Esophagus squamous epithelium (tissue), 4 donors: ENCODE data around the gene XPNPEP2.

ENCODE experiments used
- POLR2A ChIP-seq, 4 donors: fragments of 450-650 bp; IDR thresholded peaks; one replicate each; pipeline ENCODE4 v1.6.1; 2017; ENCODE audit warnings: antibody characterized with exemption in 4 of 4, mild to moderate bottlenecking in 4 of 4, moderate library complexity in 3 of 4
- TF ChIP-seq, protein P1 (sequence below), 6 experiments: fragments of 450-650 bp in 4 of 6; fragments of 200-600 bp in 2 of 6; sonication (generic) in 2 of 6; IDR thresholded peaks; one replicate each; pipeline ENCODE4 v1.5.1; 2016 to 2019; ENCODE audit warnings: antibody characterized with exemption in 6 of 6, mild to moderate bottlenecking in 4 of 6, moderate library complexity in 4 of 6

- TF ChIP-seq, protein P1, sequence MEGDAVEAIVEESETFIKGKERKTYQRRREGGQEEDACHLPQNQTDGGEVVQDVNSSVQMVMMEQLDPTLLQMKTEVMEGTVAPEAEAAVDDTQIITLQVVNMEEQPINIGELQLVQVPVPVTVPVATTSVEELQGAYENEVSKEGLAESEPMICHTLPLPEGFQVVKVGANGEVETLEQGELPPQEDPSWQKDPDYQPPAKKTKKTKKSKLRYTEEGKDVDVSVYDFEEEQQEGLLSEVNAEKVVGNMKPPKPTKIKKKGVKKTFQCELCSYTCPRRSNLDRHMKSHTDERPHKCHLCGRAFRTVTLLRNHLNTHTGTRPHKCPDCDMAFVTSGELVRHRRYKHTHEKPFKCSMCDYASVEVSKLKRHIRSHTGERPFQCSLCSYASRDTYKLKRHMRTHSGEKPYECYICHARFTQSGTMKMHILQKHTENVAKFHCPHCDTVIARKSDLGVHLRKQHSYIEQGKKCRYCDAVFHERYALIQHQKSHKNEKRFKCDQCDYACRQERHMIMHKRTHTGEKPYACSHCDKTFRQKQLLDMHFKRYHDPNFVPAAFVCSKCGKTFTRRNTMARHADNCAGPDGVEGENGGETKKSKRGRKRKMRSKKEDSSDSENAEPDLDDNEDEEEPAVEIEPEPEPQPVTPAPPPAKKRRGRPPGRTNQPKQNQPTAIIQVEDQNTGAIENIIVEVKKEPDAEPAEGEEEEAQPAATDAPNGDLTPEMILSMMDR (IDR thresholded peaks at IDR 0.05) = no peak
- no peak for TF ChIP-seq POLR2A (IDR thresholded peaks at IDR 0.05)
Measured at GRCh38 chrX:129788527-129788926, 49.7 kb downstream of the XPNPEP2 start.
